GM19238 (cell line): ENCODE results near the gene MS4A4E.
"Not testable (repeated sequence)": the region's sequence is repeated elsewhere in the genome, so short reads cannot be mapped to it uniquely, and the experiment has no call there.

Source experiments
- DNase-seq: peaks from one replicate; pipeline ENCODE4 v3.0.0; 2011; ENCODE audit warnings: low spot score; ENCODE audit not compliant: insufficient read length

MS4A4E gene

DNA sequence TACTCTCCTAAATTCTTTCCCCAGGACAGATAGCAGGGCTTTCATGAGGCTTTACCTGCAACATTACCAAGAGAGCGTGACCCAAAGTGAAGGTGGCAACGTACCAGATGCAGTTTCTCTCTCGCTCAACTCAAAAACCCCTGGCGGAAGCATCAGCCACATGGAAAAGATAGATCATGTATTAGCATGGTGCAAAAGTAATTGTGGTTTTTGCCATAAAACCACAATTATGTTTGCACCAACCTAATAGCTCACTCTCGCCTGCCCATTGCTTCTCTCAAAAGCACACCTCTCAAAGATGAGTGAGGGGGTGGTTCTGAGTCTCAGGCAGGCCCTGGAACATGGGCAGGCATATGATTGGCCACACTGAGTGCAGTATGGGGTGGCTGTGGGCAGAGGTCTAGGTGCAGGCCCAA, 67.1 kb downstream of the MS4A4E start:
- DNase-seq = no peak

GRCh38 chr11:60172011-60172410, 70.9 kb downstream of the MS4A4E start:
- no peak for DNase-seq

- DNase-seq = no peak
These were observed 72.4 kb downstream of the MS4A4E start for GRCh38 chr11:60170566-60170965.

DNA sequence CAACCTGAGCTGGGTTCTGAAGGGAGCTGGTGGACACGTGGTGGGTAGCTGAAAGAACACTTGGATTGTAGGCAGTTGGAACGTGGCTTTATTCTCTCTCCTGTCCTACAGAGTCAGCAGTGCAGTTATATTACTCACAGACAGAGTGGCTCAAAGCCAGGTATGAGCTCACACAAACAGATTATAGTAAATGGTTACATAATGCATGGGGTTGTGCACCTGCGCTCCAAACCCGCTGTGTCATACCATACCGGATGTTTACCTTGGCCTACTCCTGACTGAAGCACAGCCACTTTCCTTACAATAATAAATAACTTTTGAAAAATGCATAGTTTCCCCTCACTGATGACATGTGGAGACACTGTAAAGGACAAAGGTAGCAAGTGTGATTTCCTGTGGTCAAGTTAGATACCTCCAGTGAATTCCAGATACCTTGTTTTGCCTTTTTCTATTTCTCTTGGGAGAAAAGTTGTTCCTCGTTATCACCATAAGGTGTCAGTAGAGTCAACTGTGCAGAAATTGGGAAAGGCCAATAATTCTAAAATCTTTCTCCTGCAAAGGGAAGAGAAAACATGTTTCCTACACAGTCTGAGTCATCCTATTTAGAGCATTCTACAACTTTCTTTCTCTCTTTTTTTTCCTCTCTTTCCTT, 73.5 kb downstream of the MS4A4E start:
- DNase-seq = no peak

DNA sequence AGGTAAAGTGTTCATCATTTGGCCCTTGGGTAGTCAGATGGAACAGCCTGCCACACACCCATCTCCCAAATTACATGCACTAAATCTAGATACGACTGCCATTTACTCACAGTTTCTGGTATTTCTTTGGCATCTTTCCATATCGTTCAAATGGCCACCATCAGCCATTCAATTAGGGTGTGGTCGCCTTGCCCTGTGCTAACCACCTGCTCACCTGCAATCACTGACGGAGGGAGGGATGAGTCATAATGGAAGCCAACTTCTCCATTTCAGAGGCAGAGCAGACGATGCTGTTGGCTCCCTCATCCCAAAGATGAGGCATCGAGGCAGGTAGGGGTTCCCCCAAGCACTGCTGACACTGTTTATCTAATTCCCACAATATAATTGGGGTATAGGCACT, 74.6 kb downstream of the MS4A4E start:
- no peak for DNase-seq

GRCh38 chr11:60165951-60166350, 77.0 kb downstream of the MS4A4E start:
- DNase-seq = no peak

GRCh38 chr11:60165538-60165937, 77.4 kb downstream of the MS4A4E start:
- no peak for DNase-seq

- no peak for DNase-seq
These were observed 78.3 kb downstream of the MS4A4E start for GRCh38 chr11:60164550-60165075.

DNA sequence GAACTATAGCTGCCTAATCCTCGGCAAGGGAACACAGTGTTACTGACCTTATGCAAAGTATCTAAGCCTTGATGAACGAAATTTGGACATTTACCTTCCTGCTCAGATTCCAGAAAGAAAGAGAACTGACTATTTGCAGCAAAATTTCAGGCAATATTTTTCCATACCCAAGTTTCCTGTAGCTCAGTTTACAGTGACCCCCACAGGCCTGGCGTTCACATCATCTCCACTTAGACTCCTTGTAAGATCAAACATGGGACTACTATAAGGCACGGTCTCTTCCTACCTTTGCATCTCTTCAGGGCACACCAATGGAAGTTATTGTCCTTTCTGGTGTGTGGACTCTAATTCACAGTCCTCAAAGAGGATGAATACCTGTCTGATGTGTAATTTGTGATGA, 81.2 kb downstream of the MS4A4E start:
- DNase-seq = no peak

- no peak for DNase-seq
These were observed 81.8 kb downstream of the MS4A4E start for GRCh38 chr11:60161107-60161506.

GRCh38 chr11:60159868-60160267, 83.1 kb downstream of the MS4A4E start:
- no peak for DNase-seq

DNA sequence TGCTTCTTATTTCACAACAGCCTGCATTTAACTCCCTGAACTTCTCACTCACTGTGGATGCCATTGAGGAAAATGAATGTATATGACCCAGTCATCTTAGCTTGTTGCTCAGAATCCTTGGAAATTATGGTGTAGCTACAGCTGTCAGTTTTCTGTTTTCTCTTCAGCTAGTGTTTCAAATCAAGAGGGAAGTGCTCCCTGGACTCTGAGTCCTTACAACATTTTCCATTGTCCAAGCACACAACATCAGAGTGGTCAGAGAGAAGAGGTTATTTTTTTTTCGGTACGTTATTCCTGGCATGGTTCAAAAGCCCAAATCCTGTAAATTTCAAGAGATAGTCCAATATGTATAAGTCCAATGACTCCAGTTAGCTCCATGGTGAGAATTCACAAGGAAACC, 83.7 kb downstream of the MS4A4E start:
- no peak for DNase-seq

DNA sequence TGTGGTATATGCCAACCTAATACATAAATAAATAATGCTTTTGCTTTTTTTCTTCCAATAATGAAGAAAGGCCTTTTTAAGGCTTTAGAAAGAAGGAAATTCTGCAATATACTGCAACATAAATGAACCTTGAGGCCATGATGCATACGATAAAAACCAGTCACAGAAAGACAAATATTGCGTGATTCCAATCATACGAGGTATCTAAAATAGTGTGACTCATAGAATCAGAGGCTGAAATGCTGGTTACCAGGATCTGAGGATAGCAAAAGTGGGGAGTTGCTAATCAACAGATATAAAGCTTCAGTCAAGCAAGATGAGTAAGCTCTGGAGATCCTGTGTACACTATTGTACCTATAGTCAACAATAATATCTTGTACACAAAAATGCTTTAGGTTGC, 84.3 kb downstream of the MS4A4E start:
- DNase-seq = no peak

GRCh38 chr11:60155931-60156330, 87.0 kb downstream of the MS4A4E start:
- no peak for DNase-seq

DNA sequence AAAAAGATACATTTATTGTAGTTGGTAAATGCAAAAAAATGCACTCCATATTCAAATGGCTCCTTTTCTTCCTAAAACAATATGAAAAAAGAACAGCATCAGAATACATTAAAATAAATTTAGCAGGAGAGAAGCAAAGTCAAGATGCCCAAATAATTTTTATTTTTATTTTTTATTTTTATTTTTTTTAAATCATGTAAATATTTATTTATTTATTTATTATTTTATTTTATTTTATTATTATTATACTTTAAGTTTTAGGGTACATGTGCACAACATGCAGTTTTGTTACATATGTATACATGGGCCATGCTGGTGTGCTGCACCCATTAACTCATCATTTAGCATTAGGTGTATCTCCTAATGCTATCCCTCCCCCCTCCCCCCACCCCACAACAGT, 90.2 kb downstream of the MS4A4E start:
- DNase-seq = not testable (repeated sequence)

GRCh38 chr11:60150279-60150678, 92.7 kb downstream of the MS4A4E start:
- DNase-seq = no peak
